NB4 (cell line): ENCODE measurements around the gene DPYD.

Experiments used
- DNase-seq: peaks from one replicate; pipeline ENCODE4 v3.0.0; 2010; ENCODE audit warnings: low read depth
- H3K4me3 ChIP-seq: one replicate; pipeline ENCODE4 v1.5.1; 2011; ENCODE audit warnings: mild to moderate bottlenecking, low read depth, low read length, moderate library complexity
- MYC ChIP-seq: IDR thresholded peaks from 2 replicates; pipeline ENCODE4 v1.6.1; 2011; ENCODE audit warnings: low read depth, low read length
- POLR2A ChIP-seq: IDR thresholded peaks from 2 replicates; pipeline ENCODE4 v1.6.1; 2011; ENCODE audit warnings: mild to moderate bottlenecking; ENCODE audit not compliant: insufficient read length; ENCODE audit errors: extremely low read depth
- TF ChIP-seq, protein P1 (sequence below): IDR thresholded peaks from one replicate; pipeline ENCODE4 v1.5.1; 2012; ENCODE audit warnings: low read depth, low read length
- TF ChIP-seq, protein P2 (sequence below): IDR thresholded peaks from 2 replicates; pipeline ENCODE4 v1.6.1; 2011; ENCODE audit warnings: low read depth, low read length

Gene DPYD

DNA sequence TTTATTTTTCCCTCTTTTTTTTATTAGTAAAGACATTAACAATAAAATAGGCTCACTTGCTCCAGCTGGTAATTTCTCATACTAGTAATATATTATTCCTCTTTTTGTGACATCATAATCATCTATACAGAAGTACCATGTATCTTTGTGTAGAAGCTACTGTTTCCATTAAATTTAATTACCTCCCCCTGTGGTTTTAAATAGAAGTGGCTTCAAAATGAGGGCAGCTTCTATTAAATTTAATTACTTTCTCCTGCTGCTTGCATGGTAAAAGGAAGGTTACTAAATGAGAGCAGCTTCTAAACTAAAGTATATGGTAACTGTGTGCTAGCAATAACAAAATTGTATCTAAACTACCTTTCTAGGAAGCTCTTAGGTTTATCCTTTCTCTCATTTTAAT, 94.0 kb downstream of the DPYD start:
- peak; percentile 15 for DNase-seq
- H3K4me3 ChIP-seq: no peak overlapping the region

DNA sequence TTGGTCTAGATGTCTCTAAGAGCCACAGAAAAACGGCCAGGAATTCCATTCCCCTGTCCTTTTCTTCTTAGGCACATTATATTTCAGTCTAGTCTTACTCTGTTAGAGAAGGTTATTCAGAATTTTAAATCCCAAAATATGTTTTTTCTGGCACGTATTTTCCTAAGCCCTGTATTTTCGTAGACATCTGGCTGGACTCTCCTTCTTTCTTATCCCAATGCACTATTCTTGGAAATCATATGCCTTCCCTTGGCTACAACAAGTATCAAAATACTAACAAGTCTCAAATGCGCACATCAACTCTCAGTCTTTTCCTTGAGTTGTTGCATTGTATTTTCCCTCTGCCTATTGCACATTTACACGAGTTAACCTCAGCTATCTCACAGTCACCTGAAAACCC, 96.2 kb downstream of the DPYD start:
- no peak for DNase-seq
- TF ChIP-seq MYC (no peak), POLR2A (no peak)
- TF ChIP-seq, protein P1, sequence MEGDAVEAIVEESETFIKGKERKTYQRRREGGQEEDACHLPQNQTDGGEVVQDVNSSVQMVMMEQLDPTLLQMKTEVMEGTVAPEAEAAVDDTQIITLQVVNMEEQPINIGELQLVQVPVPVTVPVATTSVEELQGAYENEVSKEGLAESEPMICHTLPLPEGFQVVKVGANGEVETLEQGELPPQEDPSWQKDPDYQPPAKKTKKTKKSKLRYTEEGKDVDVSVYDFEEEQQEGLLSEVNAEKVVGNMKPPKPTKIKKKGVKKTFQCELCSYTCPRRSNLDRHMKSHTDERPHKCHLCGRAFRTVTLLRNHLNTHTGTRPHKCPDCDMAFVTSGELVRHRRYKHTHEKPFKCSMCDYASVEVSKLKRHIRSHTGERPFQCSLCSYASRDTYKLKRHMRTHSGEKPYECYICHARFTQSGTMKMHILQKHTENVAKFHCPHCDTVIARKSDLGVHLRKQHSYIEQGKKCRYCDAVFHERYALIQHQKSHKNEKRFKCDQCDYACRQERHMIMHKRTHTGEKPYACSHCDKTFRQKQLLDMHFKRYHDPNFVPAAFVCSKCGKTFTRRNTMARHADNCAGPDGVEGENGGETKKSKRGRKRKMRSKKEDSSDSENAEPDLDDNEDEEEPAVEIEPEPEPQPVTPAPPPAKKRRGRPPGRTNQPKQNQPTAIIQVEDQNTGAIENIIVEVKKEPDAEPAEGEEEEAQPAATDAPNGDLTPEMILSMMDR: no peak
- TF ChIP-seq, protein P2, sequence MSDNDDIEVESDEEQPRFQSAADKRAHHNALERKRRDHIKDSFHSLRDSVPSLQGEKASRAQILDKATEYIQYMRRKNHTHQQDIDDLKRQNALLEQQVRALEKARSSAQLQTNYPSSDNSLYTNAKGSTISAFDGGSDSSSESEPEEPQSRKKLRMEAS: no peak
- H3K4me3 ChIP-seq: no peak overlapping the region

More for the DNA sequence above, 94.0 kb downstream of the DPYD start:
- no peak for TF ChIP-seq POLR2A

DNA sequence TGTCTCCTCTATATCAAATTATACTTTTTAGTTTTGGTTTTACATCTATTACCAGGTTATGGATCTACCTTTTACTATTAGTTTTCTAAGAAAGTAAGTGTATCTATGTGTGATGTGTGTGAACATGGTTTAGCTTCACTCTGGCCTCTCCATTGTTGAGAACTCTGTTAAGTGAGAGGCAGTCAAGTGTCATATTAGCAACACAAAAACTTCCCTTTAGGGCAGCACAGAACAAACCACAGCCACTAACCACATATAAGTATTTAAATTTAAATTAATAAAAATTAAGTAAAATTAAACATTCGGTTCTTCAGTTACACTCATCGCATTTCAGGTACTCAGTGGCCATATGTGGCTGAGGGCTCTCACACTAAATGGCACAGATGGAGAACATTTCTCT, 96.6 kb downstream of the DPYD start:
- H3K4me3 ChIP-seq: no peak overlapping the region
- TF ChIP-seq POLR2A (no peak), MYC (no peak)
- TF ChIP-seq, protein P1: no peak
- TF ChIP-seq, protein P2: no peak
- no peak for DNase-seq

DNA sequence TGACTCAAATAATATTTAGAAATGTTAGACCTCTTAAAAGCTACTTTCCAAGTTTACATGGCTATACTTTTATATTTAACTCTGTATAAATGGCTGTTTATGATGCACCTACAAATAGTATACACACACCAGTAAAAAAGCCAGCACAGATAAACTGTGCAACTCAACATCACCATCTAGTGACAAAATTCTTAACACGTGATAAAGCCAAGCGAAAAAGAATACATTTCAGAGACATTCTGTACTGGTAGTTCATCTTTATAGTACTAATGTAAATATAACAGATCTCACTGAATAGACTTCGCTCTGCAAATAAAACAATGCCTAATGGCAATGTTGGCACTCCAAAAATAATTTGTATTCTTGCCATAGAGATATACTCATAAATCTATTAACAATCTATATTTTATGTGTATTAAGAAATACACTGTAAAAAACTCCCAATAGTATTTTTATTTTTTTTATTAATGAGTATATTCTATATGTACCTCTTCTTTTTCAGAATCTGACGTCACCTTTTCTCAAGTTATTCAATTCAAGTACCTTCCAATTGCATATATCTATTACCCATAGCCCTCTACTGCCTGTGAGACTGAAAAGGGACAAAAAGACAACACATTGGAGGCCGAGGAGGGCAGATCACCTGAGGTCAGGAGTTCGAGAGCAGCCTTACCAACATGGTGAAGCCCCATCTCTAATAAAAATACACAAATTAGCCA, 100.2 kb downstream of the DPYD start:
- TF ChIP-seq MYC: 0 out of 2 replicates have a peak, but pooled peaks have one; percentile 21
- no peak for TF ChIP-seq POLR2A
- TF ChIP-seq, protein P2: peak; percentile 81
- TF ChIP-seq, protein P1: peak; percentile 30
- DNase-seq: peak; percentile 53
- H3K4me3 ChIP-seq: no peak overlapping the region

DNA sequence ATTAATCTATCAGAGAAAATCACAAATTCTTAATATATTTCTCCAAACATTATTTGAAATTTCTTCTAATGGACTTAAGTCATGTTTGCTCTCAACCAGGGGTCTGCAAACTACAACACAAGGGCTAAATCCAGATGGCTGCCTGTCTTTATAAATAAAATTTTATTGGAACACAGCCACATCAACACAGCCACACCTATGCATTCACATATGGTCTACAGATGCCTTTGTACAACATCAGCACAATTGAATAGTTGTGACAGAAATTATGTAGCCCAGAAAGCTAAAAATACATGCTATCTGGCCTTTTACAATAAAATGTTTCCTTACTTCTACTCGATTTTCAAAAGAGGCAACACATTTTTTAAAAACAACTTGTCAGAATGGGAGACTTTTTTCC, 103.9 kb downstream of the DPYD start:
- no peak for TF ChIP-seq POLR2A
- TF ChIP-seq, protein P1: no peak
- DNase-seq: no peak
- no peak overlapping the region for H3K4me3 ChIP-seq

DNA sequence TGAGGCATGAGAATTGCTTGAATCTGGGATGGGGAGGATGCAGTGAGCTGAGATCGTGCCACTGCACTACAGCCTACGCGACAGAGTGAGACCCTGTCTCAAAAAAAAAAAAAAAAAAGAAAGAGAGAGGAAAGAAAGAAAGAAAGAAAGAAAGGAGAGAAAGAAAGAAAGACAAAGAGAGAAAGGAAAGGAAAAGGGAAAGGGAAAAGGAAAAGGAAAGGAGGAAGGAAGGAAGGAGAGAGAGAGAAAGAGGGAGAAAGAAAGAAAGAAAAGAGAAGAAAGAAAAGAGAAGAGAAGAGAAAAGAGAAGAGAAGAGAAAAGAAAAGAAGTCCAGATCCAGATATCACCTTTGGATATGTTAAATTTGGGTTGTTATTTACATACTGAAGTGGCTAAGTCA, 106.0 kb downstream of the DPYD start:
- no peak overlapping the region for H3K4me3 ChIP-seq
- DNase-seq: no peak
- TF ChIP-seq, protein P1: no peak
- TF ChIP-seq, protein P2: no peak
- TF ChIP-seq POLR2A (no peak), MYC (no peak)
